DND-41 (cell line): Measurements from ENCODE around the gene CHRNB2.

Source experiments
- ATAC-seq: fragments of 200-7000 bp; cut with Tn5 transposase; 3 replicates; pipeline ENCODE4 v1.9.1; 2021; ENCODE audit warnings: low read depth; ENCODE audit not compliant: insufficient read depth
- DNase-seq: peaks from one replicate; pipeline ENCODE4 v3.0.0-alpha.2; 2020
- H2AFZ ChIP-seq: 2 replicates; pipeline ENCODE4 v1.6.0; 2012; ENCODE audit warnings: low read depth, low read length
- H3K27ac ChIP-seq: 2 replicates; pipeline ENCODE4 v1.5.1; 2012; ENCODE audit warnings: low read length, inconsistent platforms
- H3K27me3 ChIP-seq: fragments of 200-600 bp; sonication (generic); 2 replicates; pipeline ENCODE4 v1.6.0; 2012; ENCODE audit warnings: low read length, mild to moderate bottlenecking, inconsistent platforms; ENCODE audit not compliant: insufficient read depth, poor library complexity
- H3K36me3 ChIP-seq: 2 replicates; pipeline ENCODE4 v1.5.1; 2012; ENCODE audit warnings: low read length, inconsistent platforms; ENCODE audit not compliant: insufficient read depth
- H3K4me1 ChIP-seq: 2 replicates; pipeline ENCODE4 v1.5.1; 2012; ENCODE audit warnings: mild to moderate bottlenecking, low read length; ENCODE audit not compliant: insufficient read depth
- H3K4me2 ChIP-seq: 2 replicates; pipeline ENCODE4 v1.6.0; 2012; ENCODE audit warnings: mild to moderate bottlenecking, moderate library complexity, low read length, inconsistent platforms; ENCODE audit not compliant: insufficient read depth
- H3K4me3 ChIP-seq, 2 experiments: fragments of 200-600 bp in 1 of 2; shearing (Covaris generic) in 1 of 2; 2 replicates each; pipeline ENCODE4 v1.5.1; 2012 to 2016; ENCODE audit warnings: inconsistent platforms in 2 of 2, low read length in 2 of 2, mild to moderate bottlenecking in 2 of 2, low read depth in 1 of 2, moderate library complexity in 1 of 2
- H3K79me2 ChIP-seq: 2 replicates; pipeline ENCODE4 v1.6.0; 2012; ENCODE audit warnings: low read length, inconsistent platforms; ENCODE audit not compliant: insufficient read depth
- H3K9ac ChIP-seq: 2 replicates; pipeline ENCODE4 v1.6.0; 2012; ENCODE audit warnings: low read depth, mild to moderate bottlenecking, inconsistent platforms, low read length, moderate library complexity
- H3K9me3 ChIP-seq: 2 replicates; pipeline ENCODE4 v1.5.1; 2012; ENCODE audit warnings: low read length, moderate library complexity, mild to moderate bottlenecking, inconsistent platforms; ENCODE audit not compliant: insufficient read depth, severe bottlenecking
- H4K20me1 ChIP-seq: 2 replicates; pipeline ENCODE4 v1.6.0; 2012; ENCODE audit warnings: low read length; ENCODE audit not compliant: insufficient read depth
- CTCF ChIP-seq: IDR thresholded peaks from 2 replicates; pipeline ENCODE4 v1.5.1; 2012; ENCODE audit warnings: borderline replicate concordance, low read length, moderate library complexity, mild to moderate bottlenecking; ENCODE audit not compliant: poor library complexity, severe bottlenecking; ENCODE audit errors: extremely low read depth
- EZH2 ChIP-seq: IDR thresholded peaks from 3 replicates; pipeline ENCODE4 v1.6.1; 2012; ENCODE audit warnings: borderline replicate concordance, low read depth, mild to moderate bottlenecking, moderate library complexity, low read length, inconsistent platforms; ENCODE audit not compliant: severe bottlenecking

Gene CHRNB2

GRCh38 chr1:154614247-154614646 lies 46.7 kb downstream of the CHRNB2 start:
- Histone ChIP-seq H3K79me2 (peaks cover 95% of the 10 kb centered on the region), H3K27ac (no peak overlapping the region), H4K20me1 (peaks cover 47% of the 10 kb centered on the region), H2AFZ (no peak overlapping the region), H3K4me2 (no peak overlapping the region), H3K27me3 (no peaks in the 10 kb centered on the region), H3K9me3 (no peaks in the 10 kb centered on the region), H3K36me3 (0 out of 2 replicates have a peak, but pooled peaks cover 6% of the 10 kb centered on the region), H3K4me1 (peaks cover 12% of the 10 kb centered on the region), H3K9ac (no peak overlapping the region), H3K4me3 (no peak overlapping the region)
- DNase-seq (no peak), ATAC-seq (no peak)
- TF ChIP-seq EZH2 (no peak), CTCF (peak; percentile 21)

GRCh38 chr1:154614901-154615300 lies 47.3 kb downstream of the CHRNB2 start:
- Histone ChIP-seq H3K79me2 (peaks cover 95% of the 10 kb centered on the region), H3K27me3 (no peaks in the 10 kb centered on the region), H3K9ac (no peak overlapping the region), H3K4me3 (no peak overlapping the region), H3K9me3 (no peaks in the 10 kb centered on the region), H3K27ac (no peak overlapping the region), H4K20me1 (peaks cover 50% of the 10 kb centered on the region), H3K4me2 (no peak overlapping the region), H2AFZ (no peak overlapping the region), H3K4me1 (peaks cover 5% of the 10 kb centered on the region), H3K36me3 (peaks cover 7% of the 10 kb centered on the region; the same call in 1 of the 2 replicates)
- ATAC-seq (peak; percentile 52; the same call in 1 of the 3 replicates), DNase-seq (no peak)
- TF ChIP-seq EZH2 (no peak), CTCF (no peak)

GRCh38 chr1:154615411-154615810 lies 47.8 kb downstream of the CHRNB2 start:
- Histone ChIP-seq H3K9ac (no peak overlapping the region), H3K4me2 (no peak overlapping the region), H3K4me1 (peaks cover under 1% of the 10 kb centered on the region; the same call in 1 of the 2 replicates), H3K79me2 (peaks cover 95% of the 10 kb centered on the region), H2AFZ (no peak overlapping the region), H3K4me3 (no peak overlapping the region), H3K36me3 (peaks cover 7% of the 10 kb centered on the region; the same call in 1 of the 2 replicates), H4K20me1 (peaks cover 53% of the 10 kb centered on the region), H3K27ac (no peak overlapping the region), H3K9me3 (no peaks in the 10 kb centered on the region), H3K27me3 (no peaks in the 10 kb centered on the region)
- ATAC-seq (no peak), DNase-seq (no peak)
- no peak for TF ChIP-seq EZH2
- TF ChIP-seq CTCF: no peak
